ELR (cell line): ENCODE measurements around the gene RARG.
A peak's percentile ranks its signal among the peaks of the same experiment; 100 is the strongest.

ENCODE experiments used
- DNase-seq: peaks from one replicate; pipeline ENCODE4 v3.0.0-alpha.2; 2015; ENCODE audit warnings: low read depth

The RARG gene

GRCh38 chr12:53231921-53232645 is at the start of gene RARG:
Gene RARG, minus strand, starts transcription at chr12:53232209. Its CDS starts 4,664 bp downstream, at chr12:53227545.
- peak; percentile 65 for DNase-seq

DNA sequence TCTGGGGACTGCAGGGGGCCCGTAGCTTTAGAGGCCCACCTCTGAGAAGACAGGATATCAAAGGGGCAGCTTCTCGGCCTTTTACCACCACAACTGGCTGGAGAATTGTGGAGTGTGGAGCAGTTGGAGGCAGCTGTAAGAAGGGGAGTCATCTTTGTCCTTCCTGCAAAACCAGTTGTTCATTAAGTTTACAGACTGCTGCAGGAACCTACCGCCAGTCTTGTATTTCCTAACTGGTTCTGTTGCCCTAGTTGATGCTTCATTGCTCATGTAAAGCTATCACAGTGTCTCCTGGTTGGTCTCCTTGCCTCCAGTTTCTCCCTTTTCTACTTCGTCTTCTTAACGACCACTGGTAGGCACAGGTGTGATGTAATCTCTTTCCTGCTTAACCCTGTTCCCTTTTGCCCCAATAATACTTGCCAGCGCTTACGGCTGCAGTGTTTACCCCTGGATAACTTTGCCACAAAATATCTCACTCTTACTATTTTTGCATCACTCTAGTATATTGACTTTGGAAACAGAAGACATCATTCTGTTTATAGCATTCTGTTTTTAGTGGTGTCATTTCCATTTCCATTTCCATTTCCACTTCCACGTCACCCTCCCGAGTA is 48.0 kb upstream of the RARG start:
- DNase-seq: no peak

- no peak for DNase-seq
These were observed 47.4 kb upstream of the RARG start for GRCh38 chr12:53279283-53279869.

GRCh38 chr12:53277981-53278380 is 46.0 kb upstream of the RARG start:
- no peak for DNase-seq

DNA sequence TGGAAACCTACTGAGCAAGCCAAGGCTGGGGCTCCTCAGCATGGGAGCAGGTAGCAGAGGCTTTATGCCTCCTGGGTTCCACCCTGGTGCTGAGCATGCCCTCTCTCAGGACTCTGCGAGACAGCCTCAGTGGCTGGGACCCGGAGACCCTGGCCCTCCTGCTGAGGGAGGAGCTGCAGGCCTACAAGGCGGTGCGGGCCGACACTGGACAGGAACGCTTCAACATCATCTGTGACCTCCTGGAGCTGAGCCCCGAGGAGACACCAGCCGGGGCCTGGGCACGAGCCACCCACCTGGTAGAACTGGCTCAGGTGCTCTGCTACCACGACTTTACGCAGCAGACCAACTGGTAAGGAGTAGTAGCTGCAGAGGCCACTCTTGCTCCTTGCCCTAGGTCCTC is 44.5 kb upstream of the RARG start:
- DNase-seq: no peak

DNA sequence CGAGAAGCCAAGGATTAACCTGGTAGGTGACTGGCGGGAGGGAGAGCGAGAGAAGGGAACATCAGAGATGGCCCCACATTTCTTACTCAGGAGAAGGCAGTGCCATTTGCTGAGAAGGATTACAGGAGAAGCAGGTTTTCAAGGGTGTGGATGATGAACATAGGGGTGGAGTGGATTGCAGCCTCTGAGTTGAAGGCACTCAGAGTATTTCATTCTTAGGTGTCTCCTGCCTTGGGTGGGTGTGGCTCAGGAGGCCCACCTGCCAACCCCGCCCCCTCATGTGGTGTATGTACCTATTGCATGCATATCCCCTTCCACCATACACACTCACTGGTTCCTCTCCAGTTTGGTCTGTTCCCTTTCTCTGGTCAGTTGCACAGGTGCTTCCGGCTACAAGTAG is 42.4 kb upstream of the RARG start:
- no peak for DNase-seq

GRCh38 chr12:53268630-53269562 is 36.9 kb upstream of the RARG start:
- peak; percentile 17 for DNase-seq

- DNase-seq: peak; percentile 82
These were observed 36.1 kb upstream of the RARG start, which contains the start of gene ESPL1 for GRCh38 chr12:53267999-53268629. Gene ESPL1, plus strand, starts transcription at chr12:53268299. Its CDS starts 468 bp downstream, at chr12:53268767.

DNA sequence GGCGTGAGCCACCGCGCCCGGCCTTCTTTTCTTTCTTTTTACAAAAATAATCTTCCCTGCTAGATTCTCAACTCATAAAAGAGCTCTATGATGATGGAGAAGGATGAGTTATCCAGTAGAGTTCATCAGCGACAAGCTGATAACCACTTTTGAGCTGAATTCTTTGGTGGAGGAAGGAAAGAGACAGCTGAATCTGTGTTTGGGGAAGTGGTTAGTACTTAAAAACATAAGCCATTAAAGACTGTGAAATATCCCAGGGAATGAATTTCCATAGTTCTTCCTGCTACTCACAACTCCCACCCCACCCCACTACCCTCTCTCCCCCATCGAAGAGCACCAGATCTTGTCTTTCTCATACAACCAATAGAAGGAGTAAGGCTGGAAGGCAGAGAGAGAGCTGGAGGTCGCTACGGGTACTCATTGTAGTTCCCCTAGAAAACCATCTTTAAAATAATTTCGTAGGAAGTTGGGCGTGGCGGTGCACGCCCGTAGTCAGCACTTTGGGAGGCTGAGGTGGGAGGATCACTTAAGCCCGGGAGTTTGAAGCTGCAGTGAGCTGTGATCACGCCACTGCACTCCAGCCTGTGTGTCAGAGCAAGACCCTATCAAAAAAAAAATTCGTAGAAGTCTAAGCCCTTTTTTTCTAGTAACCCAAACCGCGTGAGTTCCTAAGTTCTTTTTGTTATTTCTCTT is 35.4 kb upstream of the RARG start:
- no peak for DNase-seq

- peak; percentile 58 for DNase-seq
These were observed 33.8 kb upstream of the RARG start for GRCh38 chr12:53265783-53266182.

GRCh38 chr12:53259891-53260290 is 27.9 kb upstream of the RARG start:
- no peak for DNase-seq

DNA sequence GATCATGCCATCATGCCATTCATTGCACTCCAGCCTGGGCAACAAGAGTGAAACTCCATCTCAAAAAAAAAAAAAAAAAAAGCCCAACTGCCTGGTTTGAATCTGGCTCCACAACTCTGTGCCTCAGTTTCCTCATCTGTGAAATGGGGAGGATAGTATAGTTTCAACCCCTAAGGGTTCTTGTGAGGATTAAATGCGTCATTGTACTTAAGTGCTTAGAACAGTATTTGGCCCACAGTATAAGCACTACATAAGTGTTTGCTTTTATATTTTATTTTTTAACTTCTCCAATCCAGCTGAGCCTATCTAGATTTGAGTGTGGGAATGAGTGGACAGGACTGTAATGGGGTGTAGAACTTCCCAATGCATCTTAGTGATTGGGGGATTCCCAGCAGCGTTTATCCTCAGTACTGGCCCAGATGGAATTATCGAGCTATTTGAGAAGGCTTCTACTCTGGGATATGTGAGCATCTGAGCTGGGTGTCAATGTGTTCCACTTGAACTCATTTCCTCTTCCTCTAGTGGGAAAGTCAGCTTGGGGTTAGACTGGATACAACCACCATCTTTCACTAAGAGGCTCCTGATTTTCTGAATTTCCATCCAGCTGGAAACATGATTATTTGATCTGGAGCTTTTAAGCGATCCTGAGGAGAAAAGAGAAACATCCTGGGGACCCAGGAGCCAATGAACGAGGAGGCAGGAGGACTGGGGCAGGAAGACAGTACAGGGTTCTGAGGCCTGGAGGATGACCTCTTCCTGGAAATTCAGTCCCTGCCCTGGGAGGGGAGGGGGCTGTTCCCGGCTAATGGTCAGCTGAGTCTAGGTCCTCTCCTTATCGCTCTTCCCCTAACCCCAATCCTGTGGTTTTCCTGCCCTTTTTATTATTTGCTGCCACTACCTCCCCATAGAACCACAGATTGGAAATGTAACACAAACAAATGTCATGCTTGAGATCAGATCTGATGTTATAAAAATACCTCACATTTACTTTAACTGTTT is 26.8 kb upstream of the RARG start:
- DNase-seq: no peak

DNA sequence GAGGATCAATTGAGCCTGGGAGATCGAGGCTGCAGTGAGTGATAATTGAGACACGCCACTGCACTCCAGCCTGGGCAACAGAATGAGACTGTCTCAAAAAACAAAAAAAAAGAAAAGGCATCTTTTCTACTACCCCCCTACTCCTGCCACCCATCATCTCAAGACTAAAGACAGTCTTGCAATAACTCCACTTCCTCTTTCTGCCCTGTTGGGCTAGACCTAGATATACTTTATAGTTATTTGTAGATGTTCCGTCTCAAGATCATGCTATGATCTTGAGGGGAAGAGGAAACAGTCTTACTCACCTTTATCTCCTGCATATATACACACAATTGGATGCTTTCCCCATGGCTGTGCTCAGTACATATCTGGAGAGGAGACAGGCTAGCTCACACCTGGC is 24.0 kb upstream of the RARG start:
- DNase-seq: no peak

DNA sequence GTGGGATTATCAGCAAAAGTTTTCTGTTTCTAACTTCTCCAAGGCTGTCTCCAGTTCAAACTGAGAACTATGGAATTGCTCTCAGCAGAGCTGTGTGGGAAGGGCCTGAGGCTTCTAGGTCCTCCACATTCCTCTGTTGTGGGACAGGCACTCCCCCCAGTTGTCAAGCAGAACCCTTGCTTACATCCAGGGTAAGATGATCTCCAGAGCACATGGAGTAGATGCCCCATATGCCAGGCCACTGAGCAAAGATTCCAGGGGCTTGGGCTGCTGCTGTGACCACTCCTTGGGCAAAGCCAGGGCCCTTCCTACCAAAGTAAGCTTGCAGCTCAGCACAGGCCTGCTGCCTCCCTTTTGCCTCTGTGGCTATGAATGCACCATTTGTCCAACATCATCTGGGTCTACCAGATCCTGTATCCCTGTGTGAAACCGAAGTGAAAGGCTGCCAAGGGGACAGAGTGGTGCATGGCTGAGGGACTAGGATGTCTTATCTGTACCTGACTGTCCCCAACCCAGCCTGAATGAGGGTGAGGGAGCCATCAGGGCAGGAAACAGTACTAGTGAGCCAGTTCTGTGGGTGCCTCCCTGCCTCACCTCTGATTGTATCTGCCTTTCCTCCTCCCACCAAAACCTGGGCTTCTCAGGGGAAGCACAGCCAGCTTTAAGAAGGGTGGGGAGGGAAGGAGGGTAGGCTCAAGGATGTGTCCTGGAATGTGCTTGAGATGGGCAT is 23.0 kb upstream of the RARG start:
- no peak for DNase-seq

DNA sequence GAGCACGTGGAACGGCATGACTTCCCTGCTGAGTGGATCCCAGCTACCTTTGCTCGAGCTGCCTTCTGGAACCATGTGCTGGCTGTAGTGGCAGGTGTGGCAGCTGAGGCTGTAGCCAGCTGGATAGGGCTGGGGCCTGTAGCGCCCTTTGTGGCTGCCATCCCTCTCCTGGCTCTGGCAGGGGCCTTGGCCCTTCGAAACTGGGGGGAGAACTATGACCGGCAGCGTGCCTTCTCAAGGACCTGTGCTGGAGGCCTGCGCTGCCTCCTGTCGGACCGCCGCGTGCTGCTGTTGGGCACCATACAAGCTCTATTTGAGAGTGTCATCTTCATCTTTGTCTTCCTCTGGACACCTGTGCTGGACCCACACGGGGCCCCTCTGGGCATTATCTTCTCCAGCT is 21.3 kb upstream of the RARG start:
- DNase-seq: no peak

DNA sequence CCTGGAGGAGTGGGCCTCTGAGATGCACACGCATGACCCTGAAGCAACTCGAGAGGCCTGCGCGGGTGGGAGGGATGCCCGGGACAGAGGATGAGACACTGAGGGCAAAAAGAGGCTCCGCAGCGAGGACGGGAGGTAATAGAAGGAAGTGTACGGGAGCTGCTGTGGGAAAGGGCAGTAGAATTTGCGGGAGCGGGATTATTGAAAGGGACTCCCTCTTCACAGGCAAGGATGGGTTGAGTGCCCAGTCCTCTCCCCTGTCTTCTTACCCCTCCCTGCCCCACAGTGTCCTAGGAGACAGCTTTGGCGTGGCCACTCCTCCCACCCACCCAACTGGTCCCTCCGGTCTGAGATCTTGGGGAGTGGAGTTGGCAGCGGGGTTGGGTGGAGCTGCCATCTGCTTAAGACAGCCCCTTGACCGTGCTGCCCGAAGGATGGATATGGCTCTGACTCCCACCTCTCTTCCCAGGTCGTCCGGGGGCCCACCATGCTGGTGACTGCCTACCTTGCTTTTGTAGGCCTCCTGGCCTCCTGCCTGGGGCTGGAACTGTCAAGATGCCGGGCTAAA is 20.4 kb upstream of the RARG start:
- peak; percentile 44 for DNase-seq

DNA sequence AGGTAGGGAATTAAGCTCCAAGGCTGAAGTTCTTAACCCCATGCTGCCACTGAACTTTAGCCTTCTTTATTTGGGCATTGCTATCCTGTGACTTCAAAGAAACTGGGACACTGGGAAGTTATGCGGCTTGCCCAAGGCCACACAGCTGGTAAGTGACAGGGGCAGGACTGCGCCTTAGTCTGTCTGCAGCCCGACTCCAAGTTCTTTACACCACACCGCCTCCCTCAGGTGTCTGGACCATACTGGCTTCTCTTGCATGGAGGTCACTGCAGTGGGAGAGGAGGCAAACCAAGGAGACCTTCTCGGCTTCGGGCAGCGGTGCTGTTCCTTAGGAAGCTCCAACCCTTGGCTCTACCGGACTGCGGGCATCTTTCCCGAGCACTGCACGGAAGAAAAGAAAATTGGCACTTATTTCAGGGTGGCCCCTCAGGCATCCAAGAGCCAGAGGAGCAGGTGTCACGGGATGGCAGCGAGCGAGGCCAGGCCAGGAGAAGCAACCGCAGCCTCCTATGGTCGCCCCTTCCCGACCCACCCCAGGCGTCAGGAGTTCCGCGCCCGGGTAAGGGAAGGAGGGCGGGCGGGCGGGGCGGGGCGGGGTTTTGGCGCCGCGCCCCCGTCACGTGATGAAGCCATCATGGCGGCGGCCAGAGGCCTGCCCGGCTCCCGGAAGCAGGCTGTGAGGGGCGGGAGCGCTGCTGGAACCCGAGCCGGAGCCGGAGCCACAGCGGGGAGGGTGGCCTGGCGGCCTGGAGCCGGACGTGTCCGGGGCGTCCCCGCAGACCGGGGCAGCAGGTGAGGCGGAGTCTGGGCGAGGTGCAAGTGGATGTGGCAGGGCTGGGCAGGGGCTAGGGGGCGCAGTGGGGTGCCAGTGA is 19.7 kb upstream of the RARG start:
- DNase-seq: peak; percentile 81

- DNase-seq: no peak
These were observed 13.3 kb upstream of the RARG start for GRCh38 chr12:53245286-53245685.
